Liver (tissue), 9 donors: ENCODE results near the gene ITIH1. TPM values are rescaled to one million over a fixed set of nuclear protein-coding genes. Genes with fewer than 3 reads are reported as not detected.
A peak's percentile ranks its signal among the peaks of the same experiment; 100 is the strongest.

Experiments used
- DNase-seq: peaks from one replicate; pipeline ENCODE4 v3.0.0-alpha.2; 2017; ENCODE audit warnings: low spot score
- H3K27ac ChIP-seq, 2 donors: one replicate each; pipeline ENCODE4 v1.7.0; 2013; ENCODE audit warnings: inconsistent platforms in 2 of 2, low read length in 2 of 2, control low read depth in 1 of 2, low read depth in 1 of 2, mild to moderate bottlenecking in 1 of 2
- H3K27me3 ChIP-seq, 4 donors: one replicate each; pipeline versions ENCODE4 v1.6.1 to v1.7.0; 2013; ENCODE audit warnings: low read length in 3 of 4, inconsistent platforms in 1 of 4, mild to moderate bottlenecking in 1 of 4, moderate library complexity in 1 of 4; ENCODE audit not compliant: control insufficient read depth in 4 of 4, insufficient read depth in 4 of 4
- H3K36me3 ChIP-seq, 4 donors: one replicate each; pipeline versions ENCODE4 v1.6.1 to v1.7.0; 2013; ENCODE audit warnings: low read length in 3 of 4, mild to moderate bottlenecking in 3 of 4, low read depth in 1 of 4, moderate library complexity in 1 of 4; ENCODE audit not compliant: control insufficient read depth in 4 of 4, insufficient read depth in 3 of 4
- H3K4me1 ChIP-seq, 4 donors: one replicate each; pipeline versions ENCODE4 v1.6.1 to v1.7.0; 2013; ENCODE audit warnings: low read length in 3 of 4, mild to moderate bottlenecking in 3 of 4, moderate library complexity in 1 of 4; ENCODE audit not compliant: control insufficient read depth in 4 of 4, insufficient read depth in 4 of 4
- H3K4me3 ChIP-seq, 3 donors: one replicate each; pipeline versions ENCODE4 v1.6.1 to v1.7.0; 2013; ENCODE audit warnings: low read length in 3 of 3, control low read depth in 1 of 3, low read depth in 1 of 3, mild to moderate bottlenecking in 1 of 3
- H3K9ac ChIP-seq, 2 donors: one replicate each; pipeline ENCODE4 v1.7.0; 2013; ENCODE audit warnings: low read length in 2 of 2, mild to moderate bottlenecking in 2 of 2, moderate library complexity in 2 of 2, control low read depth in 1 of 2, low read depth in 1 of 2
- H3K9me3 ChIP-seq, 4 donors: one replicate each; pipeline versions ENCODE4 v1.6.1 to v1.7.0; 2013; ENCODE audit warnings: low read length in 3 of 4; ENCODE audit not compliant: control insufficient read depth in 4 of 4
- FOXA1 ChIP-seq: IDR thresholded peaks from 2 replicates; pipeline ENCODE4 v1.6.1; 2016; ENCODE audit warnings: antibody characterized with exemption
- GABPA ChIP-seq, 2 donors: IDR thresholded peaks in 1 of 2; conservative IDR thresholded peaks in 1 of 2; 2 replicates each; pipeline ENCODE4 v1.6.1; 2016; ENCODE audit warnings: antibody characterized with exemption in 2 of 2, mild to moderate bottlenecking in 1 of 2, moderate library complexity in 1 of 2
- HNF4A ChIP-seq, 2 donors: conservative IDR thresholded peaks; 2 replicates each; pipeline ENCODE4 v1.6.1; 2016; ENCODE audit warnings: antibody characterized with exemption in 2 of 2, mild to moderate bottlenecking in 2 of 2
- JUND ChIP-seq, 2 donors: IDR thresholded peaks; 2 replicates each; pipeline ENCODE4 v1.6.1; 2016; ENCODE audit warnings: antibody characterized with exemption in 2 of 2
- NR2F2 ChIP-seq: IDR thresholded peaks from 2 replicates; pipeline ENCODE4 v1.6.1; 2016; ENCODE audit warnings: antibody characterized with exemption
- RAD21 ChIP-seq, 2 donors: IDR thresholded peaks; 2 replicates each; pipeline ENCODE4 v1.6.1; 2016; ENCODE audit warnings: antibody characterized with exemption in 2 of 2, mild to moderate bottlenecking in 2 of 2
- RXRA ChIP-seq, 2 donors: IDR thresholded peaks; 2 replicates each; pipeline ENCODE4 v1.6.1; 2017 to 2018; ENCODE audit warnings: antibody characterized with exemption in 2 of 2, mild to moderate bottlenecking in 1 of 2
- TAF1 ChIP-seq: conservative IDR thresholded peaks from 2 replicates; pipeline ENCODE4 v1.6.1; 2016; ENCODE audit warnings: antibody characterized with exemption, mild to moderate bottlenecking
- WGBS: extraction: QIAGEN DNeasy Blood & Tissue Kit; methylation state at CpG from one replicate; pipeline ENCODE4 v1.1.7; 2013; 5-methylcytosine and 5-hydroxymethylcytosine counted together
- polyA plus RNA-seq, 2 donors: library from polyadenylated mRNA; stranded (reverse) in 1 of 2; unstranded in 1 of 2; fragments of 200-250 nt in 1 of 2; fragments of >200 nt in 1 of 2; fragmentation: Nextera tagmentation in 1 of 2; extraction: Ambion mirVana in 1 of 2; gene quantifications; one replicate each; pipeline versions ENCODE4 v1.2.1 to v1.2.3, GENCODE V29; 2013 to 2015
- total RNA-seq, 2 donors: library from RNA; depleted of rRNA; stranded (reverse); fragments of >200 nt; gene quantifications; one replicate each; pipeline ENCODE4 v1.2.3, GENCODE V29; 2014
- TF ChIP-seq, protein P1 (sequence below): IDR thresholded peaks from 2 replicates; pipeline ENCODE4 v1.6.1; 2016; ENCODE audit warnings: antibody characterized with exemption
- TF ChIP-seq, protein P2 (sequence below): fragments of 150-350 bp; IDR thresholded peaks from 2 replicates; pipeline ENCODE4 v1.5.1; 2017; ENCODE audit warnings: improper control_type of control experiment, low read depth, low read length; ENCODE audit not compliant: missing input control
- donor health status: healthy.
- donor health status: healthy.
- donor health status: healthy.
- donor health status: healthy.
- donor health status: healthy.

Gene ITIH1
- total and polyA plus RNA-seq, 4 donors: 1,022 to 1,400 (median 1,242) TPM

DNA sequence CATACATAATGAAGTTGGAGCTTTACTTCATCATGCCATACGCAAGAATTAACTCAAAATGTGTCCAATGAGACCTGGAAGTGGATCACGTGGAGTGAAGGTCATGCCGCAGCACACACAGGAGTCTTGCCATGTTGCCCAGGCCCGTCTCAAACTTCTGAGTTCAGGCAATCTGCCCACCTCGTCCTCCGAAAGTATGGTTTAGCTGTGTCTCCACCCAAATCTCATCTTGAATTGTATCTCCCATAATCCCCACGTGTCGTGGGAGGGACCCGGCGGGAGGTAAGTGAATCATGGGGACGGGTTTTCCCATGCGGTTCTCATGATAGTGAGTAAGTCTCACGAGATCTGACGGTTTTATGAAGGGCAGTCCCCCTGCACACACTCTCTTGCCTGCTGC, 45.8 kb upstream of the ITIH1 start:
- Histone ChIP-seq H3K4me3 (no peak overlapping the region), H3K36me3 (peaks cover 13 to 36% (median 32%) of the 10 kb centered on the region in 4 donors), H3K9ac (no peak overlapping the region), H3K27me3 (no peaks in the 10 kb centered on the region), H3K9me3 (peaks cover 0 to 5% (median 3%) of the 10 kb centered on the region in 4 donors), H3K4me1 (no peaks in the 10 kb centered on the region), H3K27ac (no peak overlapping the region)
- 84% methylated on average over 14 of the region's 14 CpGs for WGBS
- TF ChIP-seq TAF1 (no peak), RXRA (IDR thresholded peaks at IDR 0.05) (no peak), NR2F2 (no peak)
- no peak for DNase-seq

DNA sequence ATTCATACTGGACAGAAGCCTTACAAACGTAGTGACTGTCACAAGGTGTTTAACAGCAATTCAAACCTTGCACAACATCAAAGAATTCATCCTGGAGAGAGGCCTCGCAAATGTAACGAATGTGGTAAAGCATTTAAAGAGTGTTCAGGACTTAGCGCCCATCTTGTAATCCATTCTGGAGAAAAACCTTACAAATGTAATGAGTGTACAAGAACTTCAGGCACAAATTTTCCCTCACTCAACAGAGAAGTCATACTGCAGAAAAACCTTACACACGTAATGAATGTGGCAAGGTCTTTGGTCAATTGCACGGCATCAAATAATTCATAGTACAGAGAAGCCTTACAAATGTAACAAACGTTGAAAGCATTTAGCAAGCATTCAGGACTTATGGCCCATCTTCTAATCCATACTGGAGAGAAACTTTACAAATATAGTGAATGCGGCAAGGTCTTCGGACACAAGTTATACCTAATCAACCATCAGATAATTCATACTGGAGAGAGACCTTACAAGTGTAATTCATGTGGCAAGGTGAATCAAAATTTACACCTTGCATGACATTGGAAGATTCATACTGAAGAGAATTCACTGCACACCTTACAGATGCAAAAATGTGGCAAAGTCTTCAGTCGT, 44.0 kb upstream of the ITIH1 start:
- peaks cover 0 to 5% (median 3%) of the 10 kb centered on the region in 4 donors for H3K9me3 ChIP-seq
- DNase-seq: no peak
- peaks cover 14 to 42% (median 37%) of the 10 kb centered on the region in 4 donors for H3K36me3 ChIP-seq
- no peak overlapping the region for H3K9ac ChIP-seq
- H3K27ac ChIP-seq: no peak overlapping the region
- TF ChIP-seq GABPA (IDR thresholded peaks at IDR 0.05 in 1 of 2, conservative IDR thresholded peaks at IDR 0.05 in 1 of 2) (no peak), FOXA1 (no peak)
- H3K27me3 ChIP-seq: no peaks in the 10 kb centered on the region
- 88% methylated on average over 10 of the region's 10 CpGs for WGBS
- no peak overlapping the region for H3K4me3 ChIP-seq
- no peaks in the 10 kb centered on the region for H3K4me1 ChIP-seq

DNA sequence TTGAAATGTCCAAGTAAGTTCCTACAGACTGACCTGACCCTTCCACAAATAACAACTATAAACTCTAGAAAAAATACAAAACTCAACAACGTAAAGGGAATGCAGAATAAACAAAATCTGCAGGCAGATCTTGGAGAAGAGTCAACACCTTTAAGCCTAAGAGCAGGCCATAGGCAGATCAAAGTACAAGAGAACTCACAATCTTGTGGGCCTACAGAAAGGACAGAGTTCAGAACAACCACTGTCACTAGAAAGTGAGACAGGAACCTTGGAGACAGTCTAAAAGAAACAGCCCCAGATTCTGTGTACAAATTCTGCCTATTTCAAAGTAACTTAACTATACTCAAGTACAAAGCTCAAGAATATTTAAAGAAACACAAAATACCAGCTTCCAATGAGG, 37.7 kb upstream of the ITIH1 start:
- TF ChIP-seq JUND (IDR thresholded peaks at IDR 0.05) (no peak), HNF4A (conservative IDR thresholded peaks at IDR 0.05) (peak in 1 of 2 donors; percentile 19)
- TF ChIP-seq, protein P1, sequence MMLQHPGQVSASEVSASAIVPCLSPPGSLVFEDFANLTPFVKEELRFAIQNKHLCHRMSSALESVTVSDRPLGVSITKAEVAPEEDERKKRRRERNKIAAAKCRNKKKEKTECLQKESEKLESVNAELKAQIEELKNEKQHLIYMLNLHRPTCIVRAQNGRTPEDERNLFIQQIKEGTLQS: no peak

DNA sequence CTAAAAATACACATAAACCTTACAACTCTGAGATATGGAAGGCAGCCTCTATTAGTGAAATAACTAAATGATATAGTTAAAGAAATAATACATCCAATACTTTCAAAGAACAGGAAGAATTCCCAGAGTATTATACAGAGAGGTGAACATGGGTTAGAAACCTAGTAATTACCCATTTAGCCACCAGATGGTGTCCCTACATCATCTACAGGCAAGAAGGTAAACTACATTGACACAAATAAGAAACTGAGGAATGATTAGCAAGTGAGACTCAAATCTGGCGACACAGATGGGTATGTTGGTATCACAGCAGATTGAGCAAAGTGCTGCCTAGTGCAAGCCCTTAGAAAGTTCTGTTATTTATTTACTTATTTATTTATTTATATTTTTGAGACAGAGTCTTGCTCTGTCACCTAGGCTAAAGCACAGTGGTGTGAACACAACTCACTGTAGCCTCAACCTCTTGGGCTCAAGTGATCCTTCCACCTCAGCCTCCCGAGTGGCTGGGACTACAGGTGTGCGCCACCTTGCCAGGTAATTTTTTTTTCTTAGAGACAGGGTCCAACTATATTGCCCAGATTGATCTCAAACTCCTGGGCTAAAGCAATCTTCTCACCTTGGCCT, 34.9 kb upstream of the ITIH1 start:
- no peaks in the 10 kb centered on the region for H3K9me3 ChIP-seq
- TF ChIP-seq RAD21 (IDR thresholded peaks at IDR 0.05): peak; percentile 89 to 92
- TF ChIP-seq, protein P2, sequence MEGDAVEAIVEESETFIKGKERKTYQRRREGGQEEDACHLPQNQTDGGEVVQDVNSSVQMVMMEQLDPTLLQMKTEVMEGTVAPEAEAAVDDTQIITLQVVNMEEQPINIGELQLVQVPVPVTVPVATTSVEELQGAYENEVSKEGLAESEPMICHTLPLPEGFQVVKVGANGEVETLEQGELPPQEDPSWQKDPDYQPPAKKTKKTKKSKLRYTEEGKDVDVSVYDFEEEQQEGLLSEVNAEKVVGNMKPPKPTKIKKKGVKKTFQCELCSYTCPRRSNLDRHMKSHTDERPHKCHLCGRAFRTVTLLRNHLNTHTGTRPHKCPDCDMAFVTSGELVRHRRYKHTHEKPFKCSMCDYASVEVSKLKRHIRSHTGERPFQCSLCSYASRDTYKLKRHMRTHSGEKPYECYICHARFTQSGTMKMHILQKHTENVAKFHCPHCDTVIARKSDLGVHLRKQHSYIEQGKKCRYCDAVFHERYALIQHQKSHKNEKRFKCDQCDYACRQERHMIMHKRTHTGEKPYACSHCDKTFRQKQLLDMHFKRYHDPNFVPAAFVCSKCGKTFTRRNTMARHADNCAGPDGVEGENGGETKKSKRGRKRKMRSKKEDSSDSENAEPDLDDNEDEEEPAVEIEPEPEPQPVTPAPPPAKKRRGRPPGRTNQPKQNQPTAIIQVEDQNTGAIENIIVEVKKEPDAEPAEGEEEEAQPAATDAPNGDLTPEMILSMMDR: peak; percentile 64
- no peak for TF ChIP-seq HNF4A (conservative IDR thresholded peaks at IDR 0.05)
- DNase-seq: no peak
- no peak overlapping the region for H3K9ac ChIP-seq
- peaks cover 0 to 14% (median 6%) of the 10 kb centered on the region in 4 donors for H3K4me1 ChIP-seq
- WGBS: 87% methylated on average over 3 of the region's 3 CpGs
- H3K27ac ChIP-seq: no peak overlapping the region
- H3K4me3 ChIP-seq: no peak overlapping the region
- no peaks in the 10 kb centered on the region for H3K27me3 ChIP-seq
- H3K36me3 ChIP-seq: peaks cover 13 to 56% (median 41%) of the 10 kb centered on the region in 4 donors

More for the DNA sequence above, 37.7 kb upstream of the ITIH1 start:
- Histone ChIP-seq H3K36me3 (peaks cover 2 to 55% (median 38%) of the 10 kb centered on the region in 4 donors), H3K9ac (no peak overlapping the region), H3K4me1 (peaks cover 0 to 14% (median 6%) of the 10 kb centered on the region in 4 donors), H3K27me3 (no peaks in the 10 kb centered on the region), H3K4me3 (no peak overlapping the region), H3K9me3 (no peaks in the 10 kb centered on the region), H3K27ac (no peak overlapping the region)
- 44% methylated on average over 1 of the region's 1 CpG for WGBS
- no peak for DNase-seq
